Stromal cell of bone marrow (primary cell): Measurements from ENCODE around the gene ENO4.

ENCODE experiments used
- DNase-seq: peaks from one replicate; pipeline ENCODE4 v3.0.0-alpha.2; 2012; ENCODE audit warnings: low read depth

The ENO4 gene, protein sequence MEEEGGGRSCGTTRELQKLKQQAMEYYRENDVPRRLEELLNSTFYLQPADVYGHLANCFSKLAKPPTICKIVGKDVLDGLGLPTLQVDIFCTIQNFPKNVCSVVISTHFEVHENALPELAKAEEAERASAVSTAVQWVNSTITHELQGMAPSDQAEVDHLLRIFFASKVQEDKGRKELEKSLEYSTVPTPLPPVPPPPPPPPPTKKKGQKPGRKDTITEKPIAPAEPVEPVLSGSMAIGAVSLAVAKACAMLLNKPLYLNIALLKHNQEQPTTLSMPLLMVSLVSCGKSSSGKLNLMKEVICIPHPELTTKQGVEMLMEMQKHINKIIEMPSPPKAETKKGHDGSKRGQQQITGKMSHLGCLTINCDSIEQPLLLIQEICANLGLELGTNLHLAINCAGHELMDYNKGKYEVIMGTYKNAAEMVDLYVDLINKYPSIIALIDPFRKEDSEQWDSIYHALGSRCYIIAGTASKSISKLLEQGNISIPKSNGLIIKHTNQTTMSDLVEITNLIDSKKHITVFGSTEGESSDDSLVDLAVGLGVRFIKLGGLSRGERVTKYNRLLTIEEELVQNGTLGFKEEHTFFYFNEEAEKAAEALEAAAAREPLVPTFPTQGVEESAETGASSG

GRCh38 chr10:116849248-116850057, at the start of gene ENO4:
Gene ENO4, plus strand, starts transcription at chr10:116849499. Its CDS starts 68 bp downstream, at chr10:116849567.
- peak; percentile 56 for DNase-seq

- DNase-seq: no peak
Observed at GRCh38 chr10:116800286-116800929, 48.9 kb upstream of the ENO4 start.

GRCh38 chr10:116801658-116802057, 47.6 kb upstream of the ENO4 start:
- DNase-seq: no peak

DNA sequence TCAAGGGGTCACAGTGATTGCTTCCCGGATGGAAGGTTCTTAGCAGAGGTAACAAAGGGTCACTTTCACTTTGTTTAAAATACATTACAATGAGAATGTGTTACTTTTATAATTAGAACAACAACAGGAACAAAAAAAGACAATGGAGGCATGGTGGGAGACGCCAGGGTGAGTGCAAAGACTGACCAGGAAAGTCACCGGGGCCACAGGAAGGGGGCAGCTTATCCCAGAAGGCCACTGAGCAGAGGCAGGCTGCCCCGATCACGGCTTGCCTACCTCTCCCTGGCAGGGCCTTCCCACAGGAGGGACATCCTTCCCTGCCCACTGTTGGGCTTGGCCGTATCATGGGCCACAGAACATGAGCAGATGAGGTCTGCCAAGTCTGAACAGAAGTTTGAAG, 46.8 kb upstream of the ENO4 start:
- DNase-seq: no peak

- DNase-seq: no peak
Observed at GRCh38 chr10:116802876-116803275, 46.4 kb upstream of the ENO4 start.

- DNase-seq: no peak
Observed at GRCh38 chr10:116803451-116804249, 45.6 kb upstream of the ENO4 start.

DNA sequence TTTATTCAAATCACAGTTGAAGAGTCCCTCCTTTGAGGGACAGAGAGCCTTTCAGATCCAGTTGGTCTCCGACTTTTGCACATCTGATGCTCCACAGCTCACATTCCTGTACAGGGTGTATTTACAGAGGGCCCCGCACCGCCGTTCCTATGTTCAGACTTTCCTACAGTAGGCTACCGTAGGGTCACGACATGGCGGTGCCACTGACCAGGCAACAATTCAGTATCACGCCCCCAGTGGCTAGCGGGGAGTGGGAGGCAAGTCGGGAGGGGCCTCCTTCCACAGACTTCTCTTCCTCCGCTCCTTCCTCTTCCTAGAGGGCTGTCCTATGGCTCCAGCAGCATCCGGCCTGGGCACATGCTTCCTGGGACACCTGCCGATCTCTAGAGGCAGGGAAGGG, 40.6 kb upstream of the ENO4 start:
- DNase-seq: no peak

- no peak for DNase-seq
Observed at GRCh38 chr10:116809483-116810119, 39.7 kb upstream of the ENO4 start.

GRCh38 chr10:116810120-116810500, 39.2 kb upstream of the ENO4 start:
- DNase-seq: no peak

DNA sequence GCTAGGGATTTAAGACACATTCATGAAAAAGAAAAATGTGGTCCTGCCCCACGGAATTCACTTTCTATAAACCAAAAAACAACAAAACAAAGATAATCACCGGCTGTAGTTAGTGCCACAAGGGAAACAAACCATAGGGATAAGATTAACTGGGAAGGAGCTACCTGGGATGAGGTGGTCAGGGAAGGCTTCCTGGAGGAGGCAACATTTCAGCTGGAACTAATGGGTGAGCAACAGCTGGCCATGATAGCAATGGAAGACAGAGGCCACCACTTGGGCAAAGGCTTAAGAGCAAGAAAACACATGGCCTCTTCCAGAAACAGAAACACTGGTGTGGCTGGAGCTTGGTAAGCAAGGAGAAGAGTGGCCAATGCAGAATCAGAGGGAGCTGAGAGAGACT, 38.4 kb upstream of the ENO4 start:
- DNase-seq: no peak

DNA sequence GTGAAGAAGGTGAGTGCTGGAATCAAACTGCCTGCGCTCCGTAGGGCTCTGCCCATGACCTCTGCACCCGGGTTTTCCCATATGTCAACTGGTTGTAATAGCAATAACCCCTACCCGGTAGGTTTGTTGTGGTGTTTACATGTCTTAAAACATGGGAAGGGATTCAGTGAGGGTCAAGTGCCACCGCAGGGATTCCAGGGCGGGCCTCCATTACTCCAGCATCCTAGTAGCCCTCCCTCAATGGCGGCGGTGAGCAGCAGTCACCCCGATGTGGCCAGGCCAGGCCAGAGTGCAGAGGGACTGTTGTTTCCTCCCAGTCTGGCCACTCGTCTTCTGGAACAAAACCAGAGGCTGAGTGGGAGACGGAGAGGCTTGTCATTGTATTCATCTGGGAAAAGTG, 37.6 kb upstream of the ENO4 start:
- no peak for DNase-seq

DNA sequence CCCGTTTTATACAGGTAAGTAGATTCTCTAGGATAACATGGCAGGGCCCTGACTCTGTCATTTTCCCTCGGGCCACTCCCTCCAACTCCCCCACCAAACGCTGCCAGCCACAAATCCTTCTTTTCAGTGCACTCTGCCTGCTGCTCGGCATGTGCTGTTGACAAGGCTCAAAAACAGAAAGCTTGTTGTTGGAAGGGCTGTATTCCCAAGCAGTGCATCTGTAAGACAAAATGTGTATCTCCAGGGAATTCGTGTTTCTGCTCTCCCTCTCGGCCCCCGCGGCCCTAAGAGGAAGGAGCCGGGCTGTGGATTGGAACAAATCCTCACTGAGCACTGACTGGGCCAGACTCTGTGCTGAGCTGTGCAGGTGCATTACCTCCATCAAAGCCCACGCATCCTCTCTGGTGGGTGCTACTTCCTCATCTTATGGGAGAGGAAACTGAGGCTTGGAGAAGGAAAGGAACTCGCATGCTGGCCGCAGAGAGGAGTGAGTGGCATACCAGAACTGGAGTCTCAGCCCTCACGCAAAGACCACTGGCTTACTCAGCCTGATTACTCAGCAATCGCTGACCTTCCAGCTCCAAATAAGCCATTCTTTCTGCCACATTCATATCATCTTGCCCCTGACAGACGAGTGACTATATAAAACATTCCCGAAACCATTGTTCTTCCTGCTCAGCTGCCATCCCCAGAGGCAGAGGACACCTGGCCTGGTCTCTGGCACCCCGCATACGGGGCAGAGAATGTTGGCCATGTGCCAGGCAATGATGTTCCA, 33.5 kb upstream of the ENO4 start:
- no peak for DNase-seq

- DNase-seq: no peak
Observed at GRCh38 chr10:116817178-116817577, 32.1 kb upstream of the ENO4 start.

GRCh38 chr10:116817780-116818343, 31.4 kb upstream of the ENO4 start:
- no peak for DNase-seq

- no peak for DNase-seq
Observed at GRCh38 chr10:116819999-116820677, 29.2 kb upstream of the ENO4 start.

GRCh38 chr10:116825901-116826300, 23.4 kb upstream of the ENO4 start:
- DNase-seq: no peak

GRCh38 chr10:116826803-116827202, 22.5 kb upstream of the ENO4 start:
- DNase-seq: no peak

DNA sequence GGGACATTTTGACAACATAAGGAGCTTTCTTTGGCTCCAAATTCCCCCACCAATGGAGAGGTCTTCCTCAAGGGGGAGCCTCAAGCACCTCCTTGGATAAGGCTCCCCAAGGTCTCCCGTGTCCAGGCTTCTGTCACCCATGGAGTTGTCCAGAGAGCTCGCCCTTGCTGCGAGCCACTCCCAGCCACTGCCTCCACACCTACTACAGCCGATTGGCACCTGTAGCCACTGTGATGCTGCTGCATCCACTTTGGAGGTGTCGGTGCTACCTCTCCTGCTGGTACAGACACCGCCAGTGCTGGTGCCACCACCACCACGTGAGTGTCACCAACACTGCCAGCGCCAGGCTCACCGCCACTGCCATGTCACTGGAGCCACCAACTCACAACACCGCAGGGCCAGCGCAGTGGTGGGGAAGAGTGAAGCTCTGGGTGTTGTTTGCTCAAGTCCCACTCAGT, 22.1 kb upstream of the ENO4 start:
- DNase-seq: no peak

DNA sequence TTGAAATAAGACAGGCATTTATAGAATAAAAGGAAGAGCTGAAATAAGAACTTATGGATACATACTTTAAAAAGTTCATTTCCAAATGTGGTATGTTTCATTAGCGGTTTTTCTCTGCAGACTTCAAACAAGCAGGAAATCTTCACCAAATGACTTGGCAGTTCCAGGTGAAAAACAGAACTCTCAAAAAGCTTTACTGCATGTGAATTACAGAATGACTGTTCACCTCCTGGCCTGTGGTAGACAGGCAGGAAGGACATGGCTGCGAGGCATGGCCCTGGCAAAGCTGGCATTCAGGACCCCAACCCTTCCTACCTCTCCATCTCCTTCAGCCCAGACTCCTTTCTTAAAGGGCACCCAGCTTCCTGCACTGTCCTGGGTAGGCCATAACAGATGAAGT, 21.2 kb upstream of the ENO4 start:
- DNase-seq: no peak
